ENCODE results near the gene HSD3B1.
"Not testable (repeated sequence)": the region's sequence is repeated elsewhere in the genome, so short reads cannot be mapped to it uniquely, and the experiment has no call there.

DNA sequence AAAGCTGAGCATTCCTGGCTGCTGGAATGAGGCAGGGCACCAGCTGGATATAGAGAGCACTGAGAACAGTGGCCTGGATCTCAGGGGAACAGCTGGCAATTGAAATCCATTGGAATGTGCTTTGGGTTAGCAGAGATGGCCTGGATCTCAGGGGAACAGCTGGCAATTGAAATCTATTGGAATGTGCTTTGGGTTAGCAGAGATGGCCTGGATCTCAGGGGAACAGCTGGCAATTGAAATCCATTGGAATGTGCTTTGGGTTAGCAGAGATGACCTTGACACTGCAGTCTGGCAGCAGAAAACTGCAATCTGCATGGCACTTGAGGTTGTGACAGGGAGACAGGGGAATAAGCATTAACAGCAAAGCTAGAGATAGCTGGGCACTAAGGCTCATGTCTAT lies 10.7 kb downstream of the HSD3B1 start:
- TF ChIP-seq, protein P1, sequence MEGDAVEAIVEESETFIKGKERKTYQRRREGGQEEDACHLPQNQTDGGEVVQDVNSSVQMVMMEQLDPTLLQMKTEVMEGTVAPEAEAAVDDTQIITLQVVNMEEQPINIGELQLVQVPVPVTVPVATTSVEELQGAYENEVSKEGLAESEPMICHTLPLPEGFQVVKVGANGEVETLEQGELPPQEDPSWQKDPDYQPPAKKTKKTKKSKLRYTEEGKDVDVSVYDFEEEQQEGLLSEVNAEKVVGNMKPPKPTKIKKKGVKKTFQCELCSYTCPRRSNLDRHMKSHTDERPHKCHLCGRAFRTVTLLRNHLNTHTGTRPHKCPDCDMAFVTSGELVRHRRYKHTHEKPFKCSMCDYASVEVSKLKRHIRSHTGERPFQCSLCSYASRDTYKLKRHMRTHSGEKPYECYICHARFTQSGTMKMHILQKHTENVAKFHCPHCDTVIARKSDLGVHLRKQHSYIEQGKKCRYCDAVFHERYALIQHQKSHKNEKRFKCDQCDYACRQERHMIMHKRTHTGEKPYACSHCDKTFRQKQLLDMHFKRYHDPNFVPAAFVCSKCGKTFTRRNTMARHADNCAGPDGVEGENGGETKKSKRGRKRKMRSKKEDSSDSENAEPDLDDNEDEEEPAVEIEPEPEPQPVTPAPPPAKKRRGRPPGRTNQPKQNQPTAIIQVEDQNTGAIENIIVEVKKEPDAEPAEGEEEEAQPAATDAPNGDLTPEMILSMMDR (IDR thresholded peaks at IDR 0.05; ENCODE audit: poor library complexity) = not testable (repeated sequence)
- not testable (repeated sequence) for TF ChIP-seq EZH2phosphoT487 (IDR thresholded peaks at IDR 0.05; ENCODE audit: low read depth, severe bottlenecking, unreplicated experiment)

Data from hepatocyte (in vitro differentiated cells).